DMS79 treated with DMSO at 0.1 percent for 48 hours (cell line): ENCODE data around the gene MICALL2.
A peak's percentile ranks its signal among the peaks of the same experiment; 100 is the strongest.

Experiments used
- DNase-seq: peaks from one replicate; lab custom pipeline; 2025; lab: John Stamatoyannopoulos, UW

Gene MICALL2

GRCh38 chr7:1433128-1433920 lies 25.9 kb downstream of the MICALL2 start:
- no peak for DNase-seq

- no peak for DNase-seq
Measured at GRCh38 chr7:1432411-1433082, 26.7 kb downstream of the MICALL2 start.

GRCh38 chr7:1431634-1432380 lies 27.5 kb downstream of the MICALL2 start:
- no peak for DNase-seq

GRCh38 chr7:1431226-1431625 lies 28.0 kb downstream of the MICALL2 start:
- DNase-seq: no peak

- DNase-seq: no peak
Measured at GRCh38 chr7:1430056-1430845, 29.0 kb downstream of the MICALL2 start.

- DNase-seq: no peak
Measured at GRCh38 chr7:1428941-1429501, 30.2 kb downstream of the MICALL2 start.

GRCh38 chr7:1427064-1427657 lies 32.1 kb downstream of the MICALL2 start:
- DNase-seq: no peak

GRCh38 chr7:1426474-1426873 lies 32.8 kb downstream of the MICALL2 start:
- DNase-seq: no peak

- no peak for DNase-seq
Measured at GRCh38 chr7:1425292-1426136, 33.8 kb downstream of the MICALL2 start.

GRCh38 chr7:1424041-1424440 lies 35.2 kb downstream of the MICALL2 start:
- no peak for DNase-seq

GRCh38 chr7:1423264-1423811 lies 35.9 kb downstream of the MICALL2 start:
- no peak for DNase-seq

GRCh38 chr7:1422512-1423263 lies 36.6 kb downstream of the MICALL2 start:
- peak; percentile 86 for DNase-seq

- no peak for DNase-seq
Measured at GRCh38 chr7:1421946-1422345, 37.3 kb downstream of the MICALL2 start.

- no peak for DNase-seq
Measured at GRCh38 chr7:1421020-1421790, 38.1 kb downstream of the MICALL2 start.

- no peak for DNase-seq
Measured at GRCh38 chr7:1419688-1420087, 39.6 kb downstream of the MICALL2 start.

GRCh38 chr7:1419310-1419634 lies 40.0 kb downstream of the MICALL2 start:
- DNase-seq: no peak

GRCh38 chr7:1418505-1419309 lies 40.6 kb downstream of the MICALL2 start:
- no peak for DNase-seq
